HG02870 (cell line): Measurements from ENCODE around the gene SRSF8.
"Not testable (repeated sequence)": the region's sequence is repeated elsewhere in the genome, so short reads cannot be mapped to it uniquely, and the experiment has no call there.

Experiments used
- ATAC-seq: cut with Tn5 transposase; IDR thresholded peaks from one replicate; pipeline ENCODE4 v1.9.1; 2021; ENCODE audit warnings: mild to moderate bottlenecking, moderate library complexity; ENCODE audit not compliant: unreplicated experiment

The SRSF8 gene

DNA sequence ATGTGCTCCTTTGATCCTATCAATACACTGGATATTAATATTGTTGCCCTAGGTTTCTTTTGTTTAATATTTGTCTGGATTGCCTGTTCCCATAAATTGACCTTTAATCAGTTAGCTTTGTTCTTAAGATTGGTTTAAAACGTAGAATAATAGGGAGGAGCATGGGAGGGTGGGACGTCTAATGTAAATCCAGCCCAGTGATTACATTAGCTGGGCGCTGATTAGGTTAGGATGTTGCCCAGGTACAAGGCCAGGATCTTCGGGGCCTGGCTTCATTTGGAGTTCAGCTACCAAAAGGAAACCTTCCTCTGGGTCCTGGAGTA, at the start of gene SRSF8:
SRSF8 (plus strand) TSS at position 204 of the 323 bp plus-strand sequence. CDS start 308 bp downstream, outside the sequence.
- peak; percentile 41 for ATAC-seq

- not testable (repeated sequence) for ATAC-seq
These were observed 45.3 kb upstream of the SRSF8 start for GRCh38 chr11:95021468-95021867.

- no peak for ATAC-seq
These were observed 41.8 kb upstream of the SRSF8 start, which contains the start of gene KDM4E for GRCh38 chr11:95024958-95025357. Gene KDM4E (plus strand): TSS chr11:95025258. CDS start chr11:95025558, 300 bp downstream.

GRCh38 chr11:95025594-95025993, 41.1 kb upstream of the SRSF8 start:
- ATAC-seq = not testable (repeated sequence)

- no peak for ATAC-seq
These were observed 38.4 kb upstream of the SRSF8 start for GRCh38 chr11:95028357-95028756.

- no peak for ATAC-seq
These were observed 33.7 kb upstream of the SRSF8 start for GRCh38 chr11:95033051-95033450.

GRCh38 chr11:95035316-95035715, 31.4 kb upstream of the SRSF8 start:
- ATAC-seq = no peak

GRCh38 chr11:95037356-95038035, 29.2 kb upstream of the SRSF8 start:
- ATAC-seq = not testable (repeated sequence)

DNA sequence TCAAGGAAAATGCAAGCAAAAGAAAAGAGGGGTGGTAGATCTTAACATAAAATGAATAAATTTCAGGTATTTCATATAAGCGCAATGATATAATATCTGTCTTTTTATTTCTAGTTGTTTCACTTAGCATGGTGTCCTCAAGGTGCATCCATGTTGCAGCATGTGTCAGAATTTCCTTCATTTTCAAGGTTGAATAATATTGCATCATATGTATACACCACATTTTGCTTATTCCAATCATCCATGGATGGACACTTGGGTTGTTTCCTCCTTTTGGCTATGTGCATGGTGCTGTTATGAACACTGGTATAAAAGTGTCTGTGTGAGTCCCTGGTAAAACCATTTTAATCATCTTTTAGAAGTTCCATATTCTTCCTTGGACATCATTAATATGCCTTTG, 24.5 kb upstream of the SRSF8 start:
- no peak for ATAC-seq

DNA sequence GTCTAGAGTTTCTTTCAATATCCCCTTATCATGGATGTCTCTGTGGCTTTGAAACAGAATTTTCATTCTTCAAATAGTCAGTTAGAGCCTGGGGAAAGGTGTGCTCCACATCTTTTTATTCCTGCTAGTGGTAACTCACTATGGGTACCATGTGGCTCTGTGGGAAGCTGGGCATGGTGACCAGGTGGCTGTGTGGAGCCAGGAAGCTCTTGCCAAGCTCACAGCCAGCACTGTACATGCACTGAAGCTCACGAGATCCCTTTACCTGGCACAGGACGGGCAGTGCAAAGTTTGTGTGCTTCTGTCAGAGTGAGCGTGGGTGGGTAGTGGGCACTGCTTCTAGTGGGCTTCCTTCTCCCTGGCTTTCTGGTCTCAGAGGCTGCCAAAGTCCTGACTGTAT, 23.8 kb upstream of the SRSF8 start:
- no peak for ATAC-seq

DNA sequence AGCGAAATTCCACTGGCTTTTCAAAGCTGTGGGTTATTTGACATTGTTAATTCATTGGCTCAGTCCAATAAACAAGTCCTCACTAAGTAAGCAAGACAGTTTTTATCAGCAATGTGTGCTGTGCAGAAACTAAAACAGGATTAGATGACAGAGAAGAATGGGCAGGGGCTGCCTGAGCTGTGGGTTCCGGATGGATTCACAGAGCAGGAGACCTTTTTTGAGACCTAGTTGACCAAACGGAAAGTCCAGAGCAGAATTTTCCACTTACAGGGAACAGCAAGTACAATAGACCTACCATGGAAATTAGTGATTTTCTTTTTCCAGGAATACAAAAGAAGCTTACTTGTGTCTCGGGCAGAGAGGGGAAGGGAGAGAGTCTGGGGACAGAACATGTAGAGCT, 22.7 kb upstream of the SRSF8 start:
- ATAC-seq = no peak

DNA sequence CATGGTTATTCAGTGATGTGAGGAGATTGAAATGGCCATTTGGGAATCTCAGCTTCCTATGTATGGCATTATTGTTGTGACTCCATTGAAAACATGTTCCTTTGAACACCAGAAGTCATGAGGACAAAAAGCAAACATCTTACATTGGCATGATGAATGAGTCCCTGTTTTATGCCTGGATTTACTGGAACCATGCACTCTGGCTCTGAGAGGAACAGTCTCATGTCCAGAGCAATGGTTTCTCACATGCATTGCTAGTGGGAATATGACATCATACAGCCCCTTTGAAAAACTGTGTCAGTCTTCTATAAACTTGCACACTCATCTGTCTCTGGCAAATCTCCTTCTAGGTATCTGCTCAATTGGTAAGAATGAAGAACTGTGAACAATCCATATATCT, 20.9 kb upstream of the SRSF8 start:
- ATAC-seq = no peak

DNA sequence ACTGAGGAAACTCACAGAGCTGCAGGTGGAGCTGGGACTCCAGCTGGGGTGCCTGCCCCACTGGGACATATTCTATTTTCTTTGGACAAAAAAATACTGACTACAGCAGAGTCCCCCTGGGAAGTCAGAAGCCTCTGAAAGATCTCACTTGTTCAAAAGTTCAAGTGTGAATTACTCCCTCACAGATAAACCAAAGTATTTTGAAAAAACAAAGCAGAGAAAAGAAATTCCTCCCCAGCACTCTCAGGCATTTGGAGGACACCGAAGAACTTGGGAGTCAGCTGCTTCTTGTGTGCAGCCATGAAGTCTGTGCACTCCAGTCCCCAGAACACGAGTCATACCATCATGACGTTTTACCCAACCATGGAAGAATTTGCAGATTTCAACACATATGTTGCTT, 17.6 kb upstream of the SRSF8 start, which contains the start of gene KDM4F:
KDM4F (plus strand) TSS at position 301 of the 400 bp plus-strand sequence.
- not testable (repeated sequence) for ATAC-seq

DNA sequence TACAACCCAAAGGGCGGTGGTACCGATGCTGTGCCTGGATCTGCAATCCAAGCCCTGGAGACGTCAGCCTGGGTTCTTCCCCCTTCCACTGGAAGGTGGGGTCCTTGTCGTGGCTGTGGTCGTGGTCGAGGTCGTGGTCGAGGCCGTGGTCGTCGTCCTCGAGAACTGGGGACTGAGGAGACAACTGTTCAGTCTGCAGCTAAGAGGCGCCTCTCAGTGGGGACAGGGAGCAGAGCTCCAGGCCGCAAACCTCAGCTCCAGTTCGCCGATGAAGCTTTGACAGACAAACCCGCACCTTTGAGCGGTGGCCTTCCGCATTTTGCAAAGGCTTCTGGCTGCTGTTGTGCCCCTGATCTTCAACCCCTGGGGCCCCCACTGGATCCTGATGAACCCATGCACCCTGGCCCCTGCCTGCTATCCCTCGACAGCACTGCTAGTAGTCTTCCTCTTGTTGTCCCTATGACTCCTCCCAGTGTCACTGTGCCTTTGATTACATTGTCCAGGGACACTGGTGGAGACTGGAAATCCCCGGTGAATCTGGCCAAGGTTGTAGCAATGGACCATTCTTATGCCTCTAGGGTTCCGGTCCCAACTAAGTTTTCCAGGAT, 16.0 kb upstream of the SRSF8 start:
- no peak for ATAC-seq

DNA sequence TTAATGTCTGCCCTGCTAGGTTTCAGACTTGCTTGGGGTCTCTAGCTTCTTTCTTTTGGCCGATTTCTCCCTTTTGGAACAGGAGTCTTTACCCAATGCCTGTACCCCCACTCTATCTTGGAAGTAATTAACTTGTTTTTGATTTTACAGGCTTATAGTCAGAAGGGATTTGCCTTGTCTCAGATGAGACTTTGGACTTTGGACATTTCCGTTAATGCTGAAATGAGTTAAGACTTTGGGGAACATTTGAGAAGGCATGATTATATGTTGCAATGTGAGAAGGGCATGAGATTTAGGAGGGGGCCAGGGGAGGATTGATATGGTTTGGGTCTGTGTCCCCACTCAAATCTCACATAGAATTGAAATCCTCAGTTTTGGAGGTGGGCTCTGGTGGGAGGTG, 12.4 kb upstream of the SRSF8 start:
- no peak for ATAC-seq

DNA sequence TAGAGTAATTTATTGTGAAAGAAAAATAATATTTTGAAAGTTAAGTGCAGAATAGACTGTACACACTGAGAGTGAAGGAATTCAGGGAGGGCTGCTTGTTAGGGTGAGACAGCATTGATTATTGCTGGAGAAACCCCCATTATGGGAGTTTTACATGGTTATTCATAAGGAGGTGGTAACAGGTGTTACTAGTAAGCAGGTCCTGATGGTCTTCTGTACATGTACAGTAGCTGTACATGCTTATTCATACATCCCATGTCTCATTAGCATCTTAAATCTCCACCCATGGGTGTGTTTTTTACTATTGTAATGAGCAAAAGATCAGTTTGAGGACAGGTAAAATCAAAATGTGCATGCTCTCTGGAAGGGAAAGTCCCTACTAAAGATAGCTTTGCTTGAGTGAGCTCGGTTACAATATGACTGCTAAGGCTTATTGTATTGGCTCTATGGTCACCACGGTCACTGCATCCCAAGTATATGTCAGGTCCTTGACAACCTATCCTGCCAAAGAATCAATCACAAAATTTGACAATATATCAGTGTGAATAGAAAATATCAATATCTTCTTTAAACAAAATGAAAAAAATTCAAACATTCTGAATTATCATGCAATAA, 11.3 kb upstream of the SRSF8 start:
- peak; percentile 99 for ATAC-seq

DNA sequence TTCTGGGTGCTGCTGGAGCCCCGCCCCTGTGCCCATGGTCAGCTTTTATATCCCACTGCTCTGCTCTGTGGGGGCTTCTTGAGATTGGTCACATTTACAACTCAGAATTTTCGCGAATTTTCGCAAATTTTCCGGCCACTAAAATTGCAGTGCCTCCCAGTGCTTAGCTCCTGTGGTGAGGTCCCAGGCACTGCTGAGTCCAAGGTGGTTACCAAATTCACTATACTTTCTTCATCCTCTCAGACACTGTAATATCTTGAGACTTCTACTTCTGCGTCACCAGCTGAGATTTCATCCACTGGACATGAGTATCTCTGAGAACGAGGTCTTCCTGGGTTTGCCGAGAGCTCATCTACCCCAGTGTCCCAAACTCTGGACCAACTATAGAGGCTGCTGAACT, 8.8 kb upstream of the SRSF8 start:
- no peak for ATAC-seq

GRCh38 chr11:95058621-95059020, 8.1 kb upstream of the SRSF8 start:
- ATAC-seq = no peak

DNA sequence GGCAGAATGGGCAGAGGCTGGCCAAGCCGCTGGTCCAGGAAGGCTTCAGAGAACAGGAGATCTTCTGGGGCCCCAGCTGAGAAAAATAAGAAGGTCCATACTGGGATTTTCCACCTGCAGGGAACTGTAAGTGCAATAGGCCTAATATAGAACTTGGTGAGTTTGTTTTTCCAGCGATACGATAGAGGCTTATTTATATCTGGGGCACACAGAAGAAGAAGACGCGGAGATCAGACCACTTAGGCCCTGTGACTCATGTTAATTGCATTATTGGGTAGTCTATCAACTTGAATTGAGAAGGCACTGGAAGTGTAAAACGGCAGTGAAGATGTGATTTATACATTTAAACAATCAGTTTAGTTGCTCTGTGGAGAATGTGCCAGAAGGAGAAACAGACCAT, 7.7 kb upstream of the SRSF8 start:
- ATAC-seq = no peak

DNA sequence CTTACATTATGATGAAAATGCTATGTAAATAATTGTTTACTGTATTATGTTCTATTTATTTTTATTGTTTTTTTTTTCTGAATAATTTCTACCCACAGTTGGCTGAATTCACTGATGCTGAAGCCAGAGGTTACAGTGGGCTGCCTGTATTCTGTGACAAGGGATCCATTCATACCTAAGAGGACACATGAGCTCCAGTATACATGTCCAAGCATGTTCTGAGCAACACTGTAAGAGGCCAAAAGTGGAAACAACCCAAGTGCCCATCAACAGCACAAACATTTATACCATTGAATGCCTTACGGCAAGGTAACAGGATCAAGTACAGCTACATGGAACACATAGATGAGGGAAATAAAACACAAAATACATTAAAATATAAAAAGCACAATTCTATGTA, 1.4 kb upstream of the SRSF8 start:
- ATAC-seq = no peak

DNA sequence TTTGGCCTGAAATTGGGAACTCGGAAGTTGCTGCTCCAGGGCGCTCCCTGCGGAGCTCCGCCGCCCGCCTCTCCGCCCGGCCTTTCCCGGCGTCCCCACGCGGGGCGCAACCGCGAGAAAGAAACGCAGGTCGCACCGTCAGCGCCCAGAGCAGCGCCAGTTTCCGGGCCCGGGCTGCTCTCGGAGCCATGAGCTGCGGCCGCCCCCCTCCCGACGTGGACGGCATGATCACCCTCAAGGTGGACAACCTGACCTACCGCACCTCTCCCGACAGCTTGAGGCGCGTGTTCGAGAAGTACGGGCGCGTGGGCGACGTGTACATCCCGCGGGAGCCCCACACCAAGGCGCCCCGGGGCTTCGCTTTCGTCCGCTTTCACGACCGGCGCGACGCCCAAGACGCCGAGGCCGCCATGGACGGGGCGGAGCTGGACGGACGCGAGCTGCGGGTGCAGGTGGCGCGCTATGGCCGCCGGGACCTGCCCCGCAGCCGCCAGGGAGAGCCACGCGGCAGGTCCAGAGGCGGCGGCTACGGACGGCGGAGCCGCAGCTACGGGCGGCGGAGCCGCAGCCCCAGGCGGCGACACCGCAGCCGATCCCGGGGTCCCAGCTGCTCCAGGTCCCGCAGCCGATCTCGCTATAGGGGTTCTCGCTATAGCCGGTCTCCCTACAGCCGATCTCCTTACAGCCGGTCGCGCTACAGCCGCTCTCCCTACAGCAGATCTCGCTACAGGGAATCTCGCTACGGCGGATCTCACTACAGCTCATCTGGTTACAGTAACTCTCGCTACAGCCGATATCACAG, 521 bp downstream of the SRSF8 start:
- ATAC-seq = peak; percentile 58
